Parathyroid adenoma (tissue), 2 donors: Measurements from ENCODE around the gene JMJD7.
"Not testable (repeated sequence)": the region's sequence is repeated elsewhere in the genome, so short reads cannot be mapped to it uniquely, and the experiment has no call there.

Experiments
- H2AFZ ChIP-seq: fragments of 300-600 bp; sonication (generic); one replicate; pipeline ENCODE4 v1.7.0; 2017; ENCODE audit warnings: antibody characterized with exemption, mild to moderate bottlenecking
- H3K27ac ChIP-seq: fragments of 300-600 bp; sonication (generic); one replicate; pipeline ENCODE4 v1.7.0; 2017
- H3K27me3 ChIP-seq: fragments of 300-600 bp; sonication (generic); one replicate; pipeline ENCODE4 v1.7.0; 2017; ENCODE audit warnings: low read length; ENCODE audit not compliant: control insufficient read depth, insufficient read depth
- H3K36me3 ChIP-seq: fragments of 300-600 bp; sonication (generic); one replicate; pipeline ENCODE4 v1.7.0; 2017; ENCODE audit warnings: low read length; ENCODE audit not compliant: control insufficient read depth, insufficient read depth
- H3K4me1 ChIP-seq: fragments of 300-600 bp; sonication (generic); one replicate; pipeline ENCODE4 v1.7.0; 2017; ENCODE audit warnings: control low read depth
- H3K4me2 ChIP-seq: fragments of 300-600 bp; sonication (generic); one replicate; pipeline ENCODE4 v1.7.0; 2017; ENCODE audit warnings: low read length
- H3K4me3 ChIP-seq: fragments of 300-600 bp; sonication (generic); one replicate; pipeline ENCODE4 v1.7.0; 2017; ENCODE audit warnings: low read depth, low read length
- H3K79me2 ChIP-seq: fragments of 300-600 bp; sonication (generic); one replicate; pipeline ENCODE4 v1.7.0; 2017; ENCODE audit warnings: control low read depth
- H3K9ac ChIP-seq: fragments of 300-600 bp; sonication (generic); one replicate; pipeline ENCODE4 v1.7.0; 2017; ENCODE audit warnings: mild to moderate bottlenecking
- H3K9me3 ChIP-seq: fragments of 300-600 bp; sonication (generic); one replicate; pipeline ENCODE4 v1.7.0; 2017; ENCODE audit warnings: low read length; ENCODE audit not compliant: control insufficient read depth
- TF ChIP-seq, protein P1 (sequence below): fragments of 300-600 bp; sonication (generic); IDR thresholded peaks from one replicate; pipeline ENCODE4 v1.7.0; 2017; ENCODE audit warnings: antibody characterized with exemption, mild to moderate bottlenecking
- donor health status: primary hyperparathyroidism.

The JMJD7 gene

DNA sequence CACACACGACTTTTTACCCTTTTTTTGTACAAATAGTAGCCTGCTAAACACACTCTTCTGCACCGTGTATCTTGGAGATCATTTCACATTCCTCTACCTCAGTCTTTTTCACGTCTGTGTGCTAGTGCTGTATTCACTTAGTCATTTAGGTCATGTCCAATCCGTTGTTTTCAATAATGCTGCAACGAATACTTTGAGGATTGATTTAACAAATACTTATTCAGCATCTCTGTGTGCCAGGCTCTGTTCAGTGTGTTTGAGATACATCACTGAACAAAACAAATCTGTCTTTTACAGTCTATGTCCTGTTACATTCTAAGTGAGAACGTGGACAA, 882 bp downstream of the JMJD7 start:
- Histone ChIP-seq H3K27ac (peak overlapping the region; percentile 72), H3K4me2 (peak overlapping the region; percentile 77), H3K9me3 (no peaks in the 10 kb centered on the region), H3K9ac (no peak overlapping the region), H3K4me3 (peak overlapping the region; percentile 83), H3K79me2 (no peaks in the 10 kb centered on the region), H3K4me1 (no peaks in the 10 kb centered on the region), H3K36me3 (no peaks in the 10 kb centered on the region), H3K27me3 (no peaks in the 10 kb centered on the region), H2AFZ (peak overlapping the region; percentile 87)
- TF ChIP-seq, protein P1, sequence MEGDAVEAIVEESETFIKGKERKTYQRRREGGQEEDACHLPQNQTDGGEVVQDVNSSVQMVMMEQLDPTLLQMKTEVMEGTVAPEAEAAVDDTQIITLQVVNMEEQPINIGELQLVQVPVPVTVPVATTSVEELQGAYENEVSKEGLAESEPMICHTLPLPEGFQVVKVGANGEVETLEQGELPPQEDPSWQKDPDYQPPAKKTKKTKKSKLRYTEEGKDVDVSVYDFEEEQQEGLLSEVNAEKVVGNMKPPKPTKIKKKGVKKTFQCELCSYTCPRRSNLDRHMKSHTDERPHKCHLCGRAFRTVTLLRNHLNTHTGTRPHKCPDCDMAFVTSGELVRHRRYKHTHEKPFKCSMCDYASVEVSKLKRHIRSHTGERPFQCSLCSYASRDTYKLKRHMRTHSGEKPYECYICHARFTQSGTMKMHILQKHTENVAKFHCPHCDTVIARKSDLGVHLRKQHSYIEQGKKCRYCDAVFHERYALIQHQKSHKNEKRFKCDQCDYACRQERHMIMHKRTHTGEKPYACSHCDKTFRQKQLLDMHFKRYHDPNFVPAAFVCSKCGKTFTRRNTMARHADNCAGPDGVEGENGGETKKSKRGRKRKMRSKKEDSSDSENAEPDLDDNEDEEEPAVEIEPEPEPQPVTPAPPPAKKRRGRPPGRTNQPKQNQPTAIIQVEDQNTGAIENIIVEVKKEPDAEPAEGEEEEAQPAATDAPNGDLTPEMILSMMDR = no peak

DNA sequence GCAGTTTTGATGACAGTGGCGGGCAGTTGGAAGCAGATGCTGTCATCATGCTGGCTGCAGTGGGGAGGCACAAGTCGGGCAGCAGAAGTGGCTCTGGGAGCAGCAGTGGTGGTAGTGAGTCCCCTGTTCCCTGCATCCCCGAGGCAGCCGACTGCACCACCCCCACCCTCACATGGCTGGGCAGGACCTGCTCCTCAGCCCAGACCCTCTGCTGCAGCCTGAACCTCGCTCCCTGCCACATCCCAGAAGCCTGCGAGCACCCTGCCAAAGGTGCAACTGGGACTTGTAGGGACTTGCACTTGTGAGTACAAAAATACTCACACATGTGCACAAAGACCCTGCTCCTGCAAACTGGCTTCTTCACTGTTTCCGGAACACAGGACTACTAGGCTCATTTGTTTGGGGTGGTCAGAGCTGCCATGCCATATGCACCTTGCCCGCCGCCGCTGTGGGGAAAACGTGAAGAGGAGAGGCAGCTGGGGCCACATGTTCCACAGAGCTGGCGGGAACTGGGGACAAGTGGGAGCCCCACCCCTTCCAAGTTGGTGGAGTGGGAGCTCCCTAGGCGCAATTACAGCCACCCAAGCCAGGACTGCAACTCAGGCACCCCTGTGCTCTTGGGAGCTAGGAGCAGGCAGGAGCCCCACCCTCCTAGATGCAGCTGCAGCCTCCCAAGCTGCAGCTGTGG, 2.2 kb downstream of the JMJD7 start:
- Histone ChIP-seq H3K4me1 (no peaks in the 10 kb centered on the region), H3K4me2 (no peak overlapping the region), H3K79me2 (no peaks in the 10 kb centered on the region), H2AFZ (no peak overlapping the region), H3K4me3 (no peak overlapping the region), H3K9ac (no peak overlapping the region), H3K27me3 (no peaks in the 10 kb centered on the region), H3K9me3 (no peaks in the 10 kb centered on the region), H3K36me3 (no peaks in the 10 kb centered on the region), H3K27ac (no peak overlapping the region)
- TF ChIP-seq, protein P1 = no peak

DNA sequence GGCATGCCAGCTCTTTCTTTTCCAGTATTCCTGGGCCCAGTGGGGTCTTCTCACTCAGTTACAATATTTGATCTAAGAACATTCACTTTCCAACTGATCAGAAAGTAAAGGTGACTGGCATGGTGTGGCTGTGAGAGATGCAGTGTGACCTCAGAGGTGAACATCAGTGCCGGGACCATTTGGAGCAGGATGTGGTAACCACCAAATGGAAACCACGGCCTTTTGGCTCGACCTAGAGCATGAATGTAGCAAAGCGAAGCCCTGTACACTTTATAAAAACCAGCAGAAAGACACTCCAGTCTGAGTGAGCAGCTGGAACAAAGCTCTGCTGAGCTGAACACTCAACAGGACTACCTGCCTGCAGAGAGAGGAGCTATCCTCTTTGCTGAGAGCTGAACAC, 3.4 kb downstream of the JMJD7 start:
- H3K27me3 ChIP-seq, H2AFZ ChIP-seq, H3K36me3 ChIP-seq, H3K4me3 ChIP-seq, H3K4me2 ChIP-seq, H3K9ac ChIP-seq, H3K27ac ChIP-seq, H3K4me1 ChIP-seq, H3K79me2 ChIP-seq, H3K9me3 ChIP-seq: not testable (repeated sequence)

DNA sequence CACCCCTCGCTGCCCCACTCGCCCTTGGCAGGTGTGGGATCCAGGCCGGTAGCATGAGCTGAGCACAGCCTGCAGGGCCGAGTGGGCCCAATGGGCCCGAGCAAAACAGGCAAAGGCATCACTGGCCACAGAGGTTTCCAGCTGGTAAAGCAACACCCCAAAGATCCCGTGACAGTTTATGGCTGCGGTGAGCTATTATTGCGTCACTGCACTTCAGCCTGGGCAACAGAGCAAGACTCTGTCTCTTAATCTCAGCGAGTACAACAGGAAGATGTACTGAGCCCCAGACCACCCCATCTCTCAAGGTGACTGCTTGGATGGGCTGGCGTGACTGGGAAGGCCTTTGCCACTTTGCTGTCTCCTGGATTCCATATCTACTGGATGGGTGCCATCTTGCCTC, 4.3 kb downstream of the JMJD7 start:
- Histone ChIP-seq H3K27ac (no peak overlapping the region), H2AFZ (no peak overlapping the region), H3K4me3 (no peak overlapping the region), H3K4me1 (no peaks in the 10 kb centered on the region), H3K4me2 (no peak overlapping the region), H3K36me3 (no peaks in the 10 kb centered on the region), H3K79me2 (no peaks in the 10 kb centered on the region), H3K9ac (no peak overlapping the region), H3K9me3 (no peaks in the 10 kb centered on the region), H3K27me3 (no peaks in the 10 kb centered on the region)
- TF ChIP-seq, protein P1 = no peak

DNA sequence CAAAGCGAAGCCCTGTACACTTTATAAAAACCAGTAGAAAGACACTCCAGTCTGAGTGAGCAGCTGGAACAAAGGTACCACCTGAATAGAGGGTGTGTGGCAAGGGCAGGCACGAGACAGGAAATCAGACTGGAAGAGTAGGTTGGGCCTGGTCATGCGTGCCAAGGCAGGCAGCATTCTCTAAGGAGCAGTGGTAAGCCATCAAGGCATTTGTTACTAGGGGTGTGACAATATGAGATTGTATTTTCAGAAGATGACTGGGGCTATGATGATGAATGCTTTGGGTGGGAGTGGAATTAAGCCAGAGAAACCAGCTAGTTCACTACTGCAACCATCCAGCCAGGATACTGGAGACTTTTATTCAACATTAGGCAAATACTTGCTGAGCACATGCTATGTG, 5.0 kb downstream of the JMJD7 start:
- Histone ChIP-seq H3K9me3 (no peaks in the 10 kb centered on the region), H2AFZ (no peak overlapping the region), H3K4me1 (no peaks in the 10 kb centered on the region), H3K79me2 (no peaks in the 10 kb centered on the region), H3K36me3 (no peaks in the 10 kb centered on the region), H3K27me3 (no peaks in the 10 kb centered on the region), H3K4me2 (no peak overlapping the region), H3K27ac (no peak overlapping the region), H3K9ac (no peak overlapping the region), H3K4me3 (no peak overlapping the region)
- TF ChIP-seq, protein P1 = no peak
